ENCODE results near the gene GLIS2.

Gene GLIS2

DNA sequence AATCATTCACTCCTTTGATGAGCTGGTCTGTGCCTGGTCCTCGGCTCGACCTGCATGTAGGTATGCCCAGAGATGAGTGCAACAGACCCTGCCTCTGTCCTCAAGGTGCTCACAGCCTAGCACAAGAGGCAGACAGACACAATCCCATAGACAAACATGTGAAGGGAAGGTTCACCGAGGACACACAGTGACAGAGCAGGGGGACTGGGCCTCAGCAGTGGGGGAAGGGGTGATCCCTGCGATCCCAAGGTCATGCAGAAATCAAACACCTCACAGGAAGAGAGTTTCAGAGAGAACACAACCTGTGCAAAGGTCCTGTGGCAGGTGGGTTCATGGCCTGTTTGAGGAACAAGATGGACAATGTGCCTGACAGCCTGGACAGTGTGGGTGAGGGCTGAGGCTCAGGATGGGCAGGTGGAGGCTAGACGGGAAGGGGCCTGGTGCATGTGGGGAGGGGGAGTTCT lies 51.6 kb downstream of the GLIS2 start:
- no peaks in the 10 kb centered on the region for H3K9me3 ChIP-seq (ENCODE audit: control insufficient read depth, insufficient read depth, low read length)
- peaks cover 6% of the 10 kb centered on the region; the same call in 1 of the 2 replicates for H3K4me1 ChIP-seq (ENCODE audit: insufficient read depth, low read length)
- no peak overlapping the region for H3K9ac ChIP-seq (ENCODE audit: low read depth, low read length)
- no peaks in the 10 kb centered on the region for H3K36me3 ChIP-seq (ENCODE audit: insufficient read depth, low read length)

DNA sequence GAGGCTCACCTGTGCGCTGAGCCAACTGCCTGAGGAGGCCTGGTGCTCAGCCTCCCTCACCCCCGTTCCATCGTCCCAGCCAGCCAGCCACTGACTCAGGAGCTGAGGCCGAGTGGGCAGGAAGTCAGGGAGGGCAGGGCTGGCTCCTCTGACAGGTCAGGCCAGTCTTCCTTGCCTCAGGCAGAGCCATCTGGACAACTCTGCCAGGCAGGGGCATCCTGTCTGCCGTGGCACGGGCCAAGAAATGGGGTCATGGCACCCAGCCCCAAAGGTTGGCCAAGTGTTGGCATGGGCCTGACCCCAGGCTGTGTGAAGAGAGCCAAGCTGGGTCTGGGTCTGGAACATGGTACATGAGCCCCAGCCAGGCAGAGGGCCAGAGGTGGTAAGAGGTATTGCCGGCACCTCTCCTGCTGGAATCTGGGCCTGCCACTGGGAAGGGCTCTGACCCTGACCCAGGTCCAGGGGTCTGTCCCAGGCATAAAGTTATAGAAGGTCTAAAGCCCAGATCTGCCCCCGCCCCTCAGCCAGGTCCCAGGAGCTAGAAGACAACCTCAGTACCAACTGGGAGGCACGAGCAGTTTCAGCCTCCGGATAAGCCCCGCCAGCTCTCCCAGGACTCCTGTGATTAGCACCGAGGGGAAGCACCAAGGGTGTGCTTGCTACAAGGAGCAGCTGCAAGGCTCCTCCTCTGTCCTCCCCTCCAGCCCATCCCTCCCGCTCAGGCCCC lies 53.3 kb downstream of the GLIS2 start:
- Histone ChIP-seq H3K9ac (ENCODE audit: low read depth, low read length) (no peak overlapping the region), H3K4me1 (ENCODE audit: insufficient read depth, low read length) (peaks cover 20% of the 10 kb centered on the region), H3K9me3 (ENCODE audit: control insufficient read depth, insufficient read depth, low read length) (no peaks in the 10 kb centered on the region), H3K36me3 (ENCODE audit: insufficient read depth, low read length) (no peaks in the 10 kb centered on the region)

DNA sequence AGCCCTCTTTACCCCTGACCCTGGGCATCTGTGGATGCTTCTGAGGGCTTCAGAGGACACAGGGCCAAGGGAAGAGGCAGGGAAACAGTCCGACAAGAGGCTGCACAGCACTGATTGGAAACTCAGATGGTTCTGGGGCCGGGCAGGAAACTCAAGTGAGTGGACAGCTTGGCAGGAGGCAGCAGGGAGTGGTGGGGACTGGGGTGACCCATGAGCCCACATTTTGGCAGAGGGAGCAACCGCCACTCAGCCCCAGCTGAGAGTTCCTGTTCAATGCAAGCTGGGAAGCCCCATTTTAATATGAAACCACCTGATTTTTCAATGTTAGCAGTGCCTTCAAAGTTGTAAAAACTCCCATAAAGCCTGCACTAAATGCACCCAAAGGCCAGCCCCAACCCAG lies 54.3 kb downstream of the GLIS2 start:
- Histone ChIP-seq H3K4me1 (ENCODE audit: insufficient read depth, low read length) (peaks cover 30% of the 10 kb centered on the region), H3K9me3 (ENCODE audit: control insufficient read depth, insufficient read depth, low read length) (no peaks in the 10 kb centered on the region)

DNA sequence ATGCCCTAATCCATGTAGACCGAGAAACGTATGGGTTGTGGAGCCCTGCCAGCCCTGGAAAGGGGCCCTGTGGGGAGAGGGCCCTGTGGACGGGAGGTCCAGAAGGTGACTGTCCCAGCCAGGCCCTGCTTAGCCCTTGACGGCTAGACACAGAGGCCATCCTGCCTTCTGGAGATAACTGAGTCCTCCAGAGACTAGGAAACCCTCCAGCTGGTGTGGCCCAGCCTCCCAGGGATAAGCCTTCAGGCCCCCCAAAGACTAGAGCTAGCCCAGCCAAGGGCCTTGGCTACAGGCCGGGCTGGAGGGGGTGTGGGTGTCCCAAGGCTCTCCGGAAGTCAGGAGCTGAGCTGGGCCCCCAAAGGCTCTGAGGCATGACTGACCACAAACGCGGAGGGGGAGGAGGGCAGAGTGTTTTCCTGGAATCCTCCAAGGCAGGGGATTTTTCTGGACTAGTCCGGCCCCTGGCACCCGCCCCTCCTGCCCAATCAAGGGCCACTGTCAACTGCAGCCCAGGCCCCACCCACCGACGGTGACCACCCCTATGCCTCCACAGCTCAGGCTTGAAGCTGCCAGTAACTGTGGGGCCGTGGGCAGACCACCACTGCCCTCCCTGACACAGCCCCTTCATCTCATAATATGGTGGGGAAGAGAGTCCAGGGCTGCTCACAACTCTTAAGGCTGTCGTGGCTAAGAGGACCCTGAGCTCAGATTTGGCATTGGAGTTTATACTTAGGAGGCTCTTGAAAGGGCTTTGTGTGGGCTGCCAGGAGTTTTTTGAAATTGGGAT lies 54.9 kb downstream of the GLIS2 start:
- Histone ChIP-seq H3K4me1 (ENCODE audit: insufficient read depth, low read length) (peaks cover 31% of the 10 kb centered on the region), H3K9ac (ENCODE audit: low read depth, low read length) (no peak overlapping the region), H3K9me3 (ENCODE audit: control insufficient read depth, insufficient read depth, low read length) (no peaks in the 10 kb centered on the region), H3K36me3 (ENCODE audit: insufficient read depth, low read length) (no peaks in the 10 kb centered on the region)

More for the DNA sequence above, 54.3 kb downstream of the GLIS2 start:
- no peaks in the 10 kb centered on the region for H3K36me3 ChIP-seq (ENCODE audit: insufficient read depth, low read length)
- no peak overlapping the region for H3K9ac ChIP-seq (ENCODE audit: low read depth, low read length)

DNA sequence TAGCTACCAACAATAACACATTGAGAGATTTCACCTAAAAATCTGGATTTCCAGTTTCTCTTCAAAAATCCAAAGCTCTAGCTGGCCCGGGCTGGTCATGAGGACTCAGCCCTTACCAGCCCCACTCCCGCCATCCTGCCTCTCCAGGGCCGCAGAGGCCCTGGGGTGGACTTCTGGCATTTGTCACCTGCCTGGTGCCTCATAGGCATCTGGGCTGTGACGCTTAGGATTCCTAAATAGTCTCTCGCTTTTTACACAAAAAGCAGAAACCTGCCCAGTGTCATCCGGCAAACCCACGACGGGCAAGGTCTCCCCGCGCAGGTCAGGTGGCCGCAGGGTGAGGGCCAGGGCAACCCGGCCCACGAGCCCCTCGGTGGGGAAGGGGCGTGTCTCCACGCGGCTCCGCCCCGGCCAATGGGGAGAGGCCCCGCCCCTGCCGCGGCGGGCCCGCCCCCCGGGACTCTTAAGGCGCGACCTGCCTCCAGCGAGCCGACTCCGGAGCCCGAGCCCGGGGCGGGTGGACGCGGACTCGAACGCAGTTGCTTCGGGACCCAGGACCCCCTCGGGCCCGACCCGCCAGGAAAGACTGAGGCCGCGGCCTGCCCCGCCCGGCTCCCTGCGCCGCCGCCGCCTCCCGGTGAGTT lies 55.6 kb downstream of the GLIS2 start, which contains the start of gene VASN:
Gene VASN, plus strand, starts transcription at position 492 of the 644 bp plus-strand sequence. CDS start 9,030 bp downstream, outside the sequence.
- Histone ChIP-seq H3K4me1 (ENCODE audit: insufficient read depth, low read length) (peaks cover 31% of the 10 kb centered on the region), H3K9ac (ENCODE audit: low read depth, low read length) (peak within 1 kb of the TSS; percentile 57; the same call in 1 of the 2 replicates), H3K36me3 (ENCODE audit: insufficient read depth, low read length) (no peaks in the 10 kb centered on the region), H3K9me3 (ENCODE audit: control insufficient read depth, insufficient read depth, low read length) (no peaks in the 10 kb centered on the region)

DNA sequence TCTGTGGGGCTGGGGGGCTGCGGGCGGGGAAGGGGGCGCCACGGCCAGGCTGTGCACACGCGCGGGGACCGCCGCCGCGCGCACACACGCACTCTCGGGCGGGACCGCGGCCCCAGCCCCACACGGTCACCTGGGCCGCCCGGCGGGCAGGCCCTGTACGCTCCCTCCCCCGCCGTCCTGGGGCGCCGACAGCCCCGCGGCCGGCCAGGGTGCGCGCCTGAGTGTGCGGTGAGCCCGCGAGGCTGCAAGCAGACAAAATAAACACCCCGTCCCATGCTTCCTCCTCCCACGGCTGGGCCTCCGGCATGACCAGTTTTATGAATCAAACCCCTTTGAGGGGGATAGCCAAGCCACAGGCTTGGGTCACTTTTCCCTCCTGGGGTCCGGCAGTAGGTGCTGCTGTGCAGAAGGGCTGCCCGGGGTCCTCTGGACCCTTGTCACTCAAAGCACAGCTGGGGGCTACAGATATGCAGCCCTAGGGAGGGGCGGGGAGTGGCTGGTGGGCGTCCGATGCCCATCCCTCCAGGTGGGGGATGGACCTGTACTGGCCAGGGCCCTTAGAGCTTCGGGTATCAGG lies 56.2 kb downstream of the GLIS2 start:
- Histone ChIP-seq H3K9ac (ENCODE audit: low read depth, low read length) (peak overlapping the region; percentile 57; the same call in 1 of the 2 replicates), H3K9me3 (ENCODE audit: control insufficient read depth, insufficient read depth, low read length) (no peaks in the 10 kb centered on the region), H3K36me3 (ENCODE audit: insufficient read depth, low read length) (no peaks in the 10 kb centered on the region), H3K4me1 (ENCODE audit: insufficient read depth, low read length) (peaks cover 34% of the 10 kb centered on the region)

DNA sequence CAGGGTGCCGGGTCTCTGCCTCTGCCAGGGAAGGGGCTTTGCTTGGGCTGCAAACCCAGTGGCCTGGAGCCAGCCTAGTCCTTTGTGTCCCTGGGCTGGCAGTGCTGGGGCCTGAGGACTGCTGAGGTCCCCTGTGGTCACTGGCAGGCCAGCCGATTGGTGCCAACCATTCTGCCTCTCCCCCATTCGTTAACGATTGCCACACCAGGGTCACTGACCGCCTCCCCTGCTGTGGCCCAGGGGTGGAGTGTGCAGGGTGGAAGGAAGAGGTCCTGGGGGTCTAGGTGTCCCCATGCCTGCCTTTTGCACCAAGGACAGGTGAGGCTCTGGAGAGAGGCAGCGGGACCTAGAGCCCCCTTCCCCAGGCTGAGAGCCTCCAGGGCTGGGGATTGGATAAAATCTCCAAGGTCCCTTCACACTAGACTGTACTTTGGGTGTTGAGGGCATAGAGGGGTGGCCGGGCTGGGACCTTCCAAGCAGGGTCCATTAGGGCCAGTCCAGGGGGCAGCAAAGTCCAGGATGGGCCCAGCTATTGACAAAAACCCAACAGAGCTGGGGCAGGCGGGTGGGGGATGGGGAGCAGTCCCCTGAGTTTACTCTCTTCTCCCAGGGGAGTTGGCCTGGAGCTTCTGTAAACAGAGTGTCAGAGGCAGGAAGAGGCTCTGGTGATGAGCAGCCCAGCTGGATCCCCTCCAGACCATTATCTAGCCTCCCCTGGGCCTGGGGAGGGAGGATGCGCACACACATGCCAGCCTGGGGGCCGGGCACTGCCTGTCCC lies 56.9 kb downstream of the GLIS2 start:
- H3K36me3 ChIP-seq (ENCODE audit: insufficient read depth, low read length): no peaks in the 10 kb centered on the region
- H3K4me1 ChIP-seq (ENCODE audit: insufficient read depth, low read length): peaks cover 39% of the 10 kb centered on the region
- peak overlapping the region; percentile 57; the same call in 1 of the 2 replicates for H3K9ac ChIP-seq (ENCODE audit: low read depth, low read length)
- no peaks in the 10 kb centered on the region for H3K9me3 ChIP-seq (ENCODE audit: control insufficient read depth, insufficient read depth, low read length)

DNA sequence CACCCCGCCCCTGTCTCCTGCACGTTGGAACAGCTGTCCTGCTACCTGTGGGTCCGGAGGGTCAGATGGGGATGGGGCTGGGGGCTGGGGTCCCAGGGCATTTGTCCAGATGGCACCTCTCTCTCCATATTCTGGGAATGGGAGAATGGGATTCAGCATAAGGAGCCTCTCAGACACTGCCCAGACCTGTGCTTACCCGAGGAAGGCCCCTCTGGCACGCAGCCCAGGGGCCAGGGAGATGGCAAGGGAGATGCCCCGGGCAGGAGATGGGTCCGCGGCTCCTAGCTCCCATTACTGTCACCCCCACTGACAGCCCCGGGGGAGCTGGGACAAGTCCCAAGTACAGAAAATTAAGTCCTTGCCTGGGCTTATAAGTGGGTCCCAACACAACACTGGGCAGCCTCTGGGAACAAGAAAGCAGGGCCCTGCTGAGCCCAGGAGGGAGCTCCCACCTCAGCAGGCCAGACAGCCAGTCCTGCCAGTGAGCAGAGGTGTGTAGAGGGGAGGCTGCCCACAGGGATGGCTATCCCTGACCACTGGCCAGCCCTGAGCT lies 57.6 kb downstream of the GLIS2 start:
- H3K36me3 ChIP-seq (ENCODE audit: insufficient read depth, low read length): no peaks in the 10 kb centered on the region
- peaks cover 42% of the 10 kb centered on the region for H3K4me1 ChIP-seq (ENCODE audit: insufficient read depth, low read length)
- no peaks in the 10 kb centered on the region for H3K9me3 ChIP-seq (ENCODE audit: control insufficient read depth, insufficient read depth, low read length)
- no peak overlapping the region; the same call in 1 of the 2 replicates for H3K9ac ChIP-seq (ENCODE audit: low read depth, low read length)

DNA sequence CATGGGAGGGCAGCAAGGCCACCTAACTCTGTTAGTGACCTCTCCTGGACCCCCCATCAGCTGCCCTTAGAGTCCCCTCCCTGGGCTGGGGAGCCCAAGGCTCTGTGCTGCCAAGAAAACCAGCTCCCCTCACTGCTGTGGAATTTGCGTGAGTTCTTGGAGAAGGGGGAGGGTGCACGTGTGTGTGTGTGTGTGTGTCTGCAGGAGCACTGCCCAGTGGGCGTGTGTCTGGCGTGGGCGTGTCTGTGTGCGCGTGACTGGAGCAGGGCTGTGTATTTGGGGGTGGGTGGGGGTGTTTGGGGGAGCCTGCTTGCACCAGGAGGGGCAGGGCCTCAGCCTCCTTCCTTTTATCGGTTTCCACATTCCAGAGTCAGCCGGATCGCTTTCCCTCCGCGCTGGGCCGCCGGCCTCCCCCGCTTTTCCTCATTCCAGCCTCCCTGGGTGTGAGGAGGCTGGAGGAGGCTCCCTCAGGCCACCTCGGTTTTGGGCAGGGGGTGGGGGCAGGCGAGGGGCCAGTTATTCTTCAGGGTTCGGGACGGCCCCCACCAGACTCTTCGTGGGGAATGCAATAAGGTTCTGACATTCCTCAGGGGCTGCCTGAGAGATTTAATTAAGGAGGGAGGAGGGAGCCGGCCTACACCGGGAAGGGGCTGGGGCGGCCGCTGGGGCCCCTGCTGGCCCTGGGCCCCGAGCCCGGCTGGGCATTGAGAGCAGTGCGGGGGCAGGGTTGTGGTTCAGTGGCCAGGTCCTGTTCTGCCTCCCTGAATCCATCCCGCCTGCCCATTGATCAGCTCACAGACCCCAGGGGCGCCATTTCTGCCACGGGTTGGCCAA lies 58.3 kb downstream of the GLIS2 start:
- Histone ChIP-seq H3K9me3 (ENCODE audit: control insufficient read depth, insufficient read depth, low read length) (no peaks in the 10 kb centered on the region), H3K9ac (ENCODE audit: low read depth, low read length) (no peak overlapping the region), H3K4me1 (ENCODE audit: insufficient read depth, low read length) (peaks cover 44% of the 10 kb centered on the region), H3K36me3 (ENCODE audit: insufficient read depth, low read length) (no peaks in the 10 kb centered on the region; the same call in 1 of the 2 replicates)

DNA sequence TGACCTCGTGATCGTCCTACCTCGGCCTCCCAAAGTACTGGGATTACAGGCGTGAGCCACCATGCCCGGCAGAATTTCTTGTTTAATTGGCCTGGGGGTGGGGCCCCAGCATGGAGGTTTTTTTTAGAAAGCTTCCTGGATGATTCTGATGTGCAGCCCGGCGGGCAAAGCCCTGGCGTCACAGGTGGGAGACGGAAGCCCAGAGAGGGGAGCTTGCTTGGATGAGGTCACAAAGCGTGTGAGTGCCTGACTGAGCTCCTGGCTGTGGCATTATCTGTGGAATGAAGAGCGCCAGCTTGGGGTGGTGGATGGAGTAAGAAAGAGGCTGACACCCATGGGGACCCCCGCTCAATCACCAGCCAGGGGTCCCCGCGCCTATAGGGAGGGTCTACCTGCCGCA lies 59.9 kb downstream of the GLIS2 start:
- no peaks in the 10 kb centered on the region; the same call in 1 of the 2 replicates for H3K36me3 ChIP-seq (ENCODE audit: insufficient read depth, low read length)
- H3K9me3 ChIP-seq (ENCODE audit: control insufficient read depth, insufficient read depth, low read length): no peaks in the 10 kb centered on the region
- peaks cover 48% of the 10 kb centered on the region for H3K4me1 ChIP-seq (ENCODE audit: insufficient read depth, low read length)
- H3K9ac ChIP-seq (ENCODE audit: low read depth, low read length): no peak overlapping the region

DNA sequence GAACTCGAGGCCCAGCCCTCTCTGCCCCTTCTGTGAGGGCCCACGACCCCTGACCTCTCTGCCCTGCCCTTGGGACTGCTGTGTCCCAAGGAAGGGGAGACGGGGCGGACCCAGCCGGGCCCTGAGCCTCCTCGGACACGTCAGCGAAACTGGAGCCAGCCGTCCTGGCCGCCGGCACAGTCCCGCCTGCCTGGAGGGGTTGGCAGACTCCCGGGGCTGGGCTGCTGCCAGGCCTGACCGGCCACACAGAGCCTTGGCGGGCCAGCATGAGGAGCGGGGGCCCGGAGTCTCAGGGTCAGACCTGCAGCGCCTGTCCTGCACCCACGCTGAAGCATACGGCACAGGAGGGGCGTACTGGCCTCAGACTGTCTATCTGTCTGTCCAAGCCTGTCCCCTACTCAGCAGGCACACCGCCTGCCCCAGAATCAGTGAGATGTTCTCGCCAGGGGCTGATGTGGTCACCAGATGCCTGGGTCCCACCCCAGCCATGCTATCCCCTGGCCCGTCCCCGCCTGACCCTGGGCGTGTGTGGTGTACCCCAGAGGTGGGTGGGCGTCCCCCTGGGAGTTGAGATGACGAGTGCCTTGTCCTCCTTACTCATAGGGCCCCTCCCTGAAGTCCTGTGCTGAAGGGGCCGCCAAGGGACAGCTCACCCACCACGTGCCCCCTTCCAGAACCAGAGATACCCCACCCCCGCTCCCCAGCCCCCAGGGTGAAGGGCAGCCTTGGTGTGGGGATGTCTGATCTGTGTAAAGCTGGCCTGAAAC lies 60.4 kb downstream of the GLIS2 start:
- H3K4me1 ChIP-seq (ENCODE audit: insufficient read depth, low read length): peaks cover 48% of the 10 kb centered on the region
- no peaks in the 10 kb centered on the region; the same call in 1 of the 2 replicates for H3K36me3 ChIP-seq (ENCODE audit: insufficient read depth, low read length)
- H3K9ac ChIP-seq (ENCODE audit: low read depth, low read length): no peak overlapping the region
- no peaks in the 10 kb centered on the region for H3K9me3 ChIP-seq (ENCODE audit: control insufficient read depth, insufficient read depth, low read length)

DNA sequence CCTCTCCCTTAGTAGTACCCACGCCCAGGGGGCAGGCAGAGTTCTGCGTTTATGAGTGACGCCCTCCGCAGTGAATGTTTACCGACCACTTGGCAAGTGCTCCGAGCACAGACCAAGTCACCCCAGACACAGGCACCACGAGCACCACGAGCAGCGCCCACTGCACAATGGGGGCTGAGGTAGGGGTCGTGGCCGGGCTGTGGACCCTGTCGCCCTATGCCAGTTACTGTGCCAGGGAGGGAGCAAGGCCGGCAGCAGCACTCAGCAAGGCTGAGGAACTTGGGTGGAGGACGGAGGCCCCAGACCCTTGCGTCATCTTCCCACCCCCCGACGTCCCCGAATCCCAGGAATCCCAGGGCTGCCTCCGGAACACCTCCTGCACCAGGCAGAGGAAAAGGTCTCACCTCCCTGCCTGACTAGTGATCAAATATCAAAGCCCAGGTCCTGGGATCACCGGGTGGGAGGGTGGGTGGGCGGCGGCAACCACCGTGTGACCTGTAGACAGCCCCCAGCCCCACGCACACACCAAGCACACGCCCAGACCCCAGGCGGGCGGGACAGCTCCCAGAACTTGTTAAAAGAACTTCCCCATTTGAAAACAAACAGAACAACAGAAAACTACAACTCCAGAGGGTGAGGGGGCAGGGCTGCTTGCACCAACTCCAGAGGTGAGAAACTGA lies 61.2 kb downstream of the GLIS2 start:
- Histone ChIP-seq H3K9me3 (ENCODE audit: control insufficient read depth, insufficient read depth, low read length) (no peaks in the 10 kb centered on the region), H3K4me1 (ENCODE audit: insufficient read depth, low read length) (peaks cover 48% of the 10 kb centered on the region), H3K9ac (ENCODE audit: low read depth, low read length) (no peak overlapping the region; the same call in 1 of the 2 replicates), H3K36me3 (ENCODE audit: insufficient read depth, low read length) (no peaks in the 10 kb centered on the region; the same call in 1 of the 2 replicates)

Data from ES-I3 (cell line).